ENCODE data around the gene MRPS31. TPM values are rescaled to one million over a fixed set of nuclear protein-coding genes. Genes with fewer than 3 reads are reported as not detected.

Gene MRPS31
- total and polyA plus RNA-seq, 10 of the 15 experiments (the other 5 are each of a cell fraction or from before 2014, with no cell fraction given): 20.3 to 60.9 (median 43.1) TPM

- ChIA-PET CTCF (interaction anchor here (0.9 to 4.6 kb wide), 3 partner anchors 8 to 97 kb away, joined by 3 to 36 read pairs (median 5); no protein-coding TSS in a partner anchor), POLR2A (interaction anchor here (0.6 kb wide), 1 partner anchor 262 kb away, joined by 3 read pairs; no protein-coding TSS in a partner anchor), SMC1A (ENCODE audit: uncharacterized antibody, unreplicated experiment) (interaction anchor here (1.3 to 3.4 kb wide), 4 partner anchors 7 to 96 kb away, joined by 3 to 17 read pairs (median 10); no protein-coding TSS in a partner anchor), RAD21 (ENCODE audit: unreplicated experiment) (interaction anchor here (1.5 to 1.7 kb wide), 2 partner anchors 10 to 97 kb away, joined by 4 to 5 read pairs; no protein-coding TSS in a partner anchor)
- H3K4me3 ChIP-seq: 0 out of 2 replicates have a peak overlapping the region, but pooled peaks have one; percentile 2
- intact Hi-C loops (cut with micrococcal nuclease; ENCODE audit: unreplicated experiment) (no loop called here), in situ Hi-C loops (cut with MboI) (no loop called here)
- ATAC-seq: peak; percentile 73
- peaks cover 16% of the 10 kb centered on the region for H3K79me2 ChIP-seq (ENCODE audit: control insufficient read depth, insufficient read depth, low read length)
- FAIRE-seq: no peak
- TF ChIP-seq SIX5 (IDR thresholded peaks at IDR 0.05; ENCODE audit: low read depth, low read length, severe bottlenecking) (no peak), BMI1 (IDR thresholded peaks at IDR 0.05; ENCODE audit: borderline replicate concordance) (peak; percentile 65; the same call in 1 of the 2 replicates), RUNX3 (IDR thresholded peaks at IDR 0.05; ENCODE audit: low read length) (peak; percentile 29; the same call in 1 of the 2 replicates), PKNOX1 (IDR thresholded peaks at IDR 0.05) (peak; percentile 33; the same call in 1 of the 2 replicates)
- DNase-seq (ENCODE audit: low read depth, low spot score): no peak
- H3K4me1 ChIP-seq (ENCODE audit: control insufficient read depth, insufficient read depth, low read length): 0 out of 2 replicates have a peak, but pooled peaks cover 3% of the 10 kb centered on the region
- no peaks in the 10 kb centered on the region for H3K9me3 ChIP-seq (replicated peaks; ENCODE audit: control insufficient read depth, insufficient read depth, low read length)
- BruUV-seq (replicated peaks): no TSS peak
- H3K9ac ChIP-seq (ENCODE audit: control insufficient read depth, insufficient read depth, low read length): no peak overlapping the region
- peak overlapping the region; percentile 30; the same call in 1 of the 2 replicates for H3K4me2 ChIP-seq (ENCODE audit: control insufficient read depth, insufficient read depth)
- no peaks in the 10 kb centered on the region for H3K27me3 ChIP-seq (replicated peaks in 1 of 2; ENCODE audit: control insufficient read depth in 2 of 2, insufficient read depth in 2 of 2, low read length in 1 of 2)
- H3K27ac ChIP-seq (ENCODE audit: control insufficient read depth, insufficient read depth): no peak overlapping the region
- no peaks in the 10 kb centered on the region for H4K20me1 ChIP-seq (ENCODE audit: control insufficient read depth, insufficient read depth)
- WGBS (ENCODE audit: insufficient coverage, insufficient replicate concordance, low lambda C conversion rate, missing lambda C conversion rate): 0% methylated on average over 3 of the region's 3 CpGs
- H2AFZ ChIP-seq (ENCODE audit: control insufficient read depth, low read depth, low read length): no peak overlapping the region
- H3K36me3 ChIP-seq (ENCODE audit: control insufficient read depth in 2 of 2, insufficient read depth in 2 of 2, low read length in 1 of 2): peaks cover 0 to 7% of the 10 kb centered on the region in 2 experiments; a peak in 1 of 4 replicates
Measured at GRCh38 chr13:40764587-40765403, 6.2 kb downstream of the MRPS31 start.
